ENCODE measurements around the gene PTTG1. TPM values are rescaled to one million over a fixed set of nuclear protein-coding genes. Genes with fewer than 3 reads are reported as not detected.

Gene PTTG1
- total RNA-seq, 1 experiment from 2014 or later, result 234 TPM

DNA sequence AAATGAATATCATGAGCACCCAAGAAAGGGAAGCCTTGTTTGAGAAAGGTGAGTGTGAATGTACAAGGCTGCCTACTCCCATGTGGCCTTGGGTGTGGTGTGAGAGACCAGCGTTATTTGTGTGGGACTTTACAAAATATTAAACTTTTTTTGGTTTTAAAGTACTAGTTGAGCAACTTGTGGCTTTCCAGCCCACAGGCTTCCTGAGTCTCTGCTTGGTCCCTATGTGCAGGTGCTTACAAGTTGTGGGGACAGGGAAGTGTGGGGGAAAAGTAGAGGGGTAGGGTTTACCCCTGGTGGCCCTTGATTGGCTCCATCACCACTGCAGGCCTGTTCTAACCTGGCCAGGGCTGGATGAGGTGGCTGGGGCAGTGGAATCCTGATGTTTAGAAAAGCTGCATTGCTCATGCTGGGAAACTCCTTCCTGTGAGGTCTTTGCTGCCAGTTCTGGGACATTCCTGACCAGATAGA lies 19.7 kb downstream of the PTTG1 start:
- H3K4me1 ChIP-seq (ENCODE audit: low read length), result peaks cover 18% of the 10 kb centered on the region
- DNase-seq, result no peak
- no peak overlapping the region for H3K9ac ChIP-seq (ENCODE audit: low read length)
- H3K79me2 ChIP-seq (ENCODE audit: low read length), result no peaks in the 10 kb centered on the region
- H3K9me2 ChIP-seq (replicated peaks; ENCODE audit: insufficient read depth, low read length), result no peaks in the 10 kb centered on the region
- H4K20me1 ChIP-seq (ENCODE audit: insufficient read depth, low read depth, low read length), result no peaks in the 10 kb centered on the region
- H3K9me3 ChIP-seq (ENCODE audit: low read length), result no peaks in the 10 kb centered on the region
- no peak overlapping the region for H2AFZ ChIP-seq (ENCODE audit: low read length)
- no peak overlapping the region for H3K27ac ChIP-seq (ENCODE audit: low read length)
- no peaks in the 10 kb centered on the region for H3K36me3 ChIP-seq (ENCODE audit: insufficient read depth, low read length)
- no peaks in the 10 kb centered on the region for H3K27me3 ChIP-seq (ENCODE audit: low read length)
- H3K4me3 ChIP-seq (ENCODE audit: low read length), result no peak overlapping the region
- no peak overlapping the region for H3K4me2 ChIP-seq (ENCODE audit: low read depth, low read length, poor library complexity, severe bottlenecking)

DNA sequence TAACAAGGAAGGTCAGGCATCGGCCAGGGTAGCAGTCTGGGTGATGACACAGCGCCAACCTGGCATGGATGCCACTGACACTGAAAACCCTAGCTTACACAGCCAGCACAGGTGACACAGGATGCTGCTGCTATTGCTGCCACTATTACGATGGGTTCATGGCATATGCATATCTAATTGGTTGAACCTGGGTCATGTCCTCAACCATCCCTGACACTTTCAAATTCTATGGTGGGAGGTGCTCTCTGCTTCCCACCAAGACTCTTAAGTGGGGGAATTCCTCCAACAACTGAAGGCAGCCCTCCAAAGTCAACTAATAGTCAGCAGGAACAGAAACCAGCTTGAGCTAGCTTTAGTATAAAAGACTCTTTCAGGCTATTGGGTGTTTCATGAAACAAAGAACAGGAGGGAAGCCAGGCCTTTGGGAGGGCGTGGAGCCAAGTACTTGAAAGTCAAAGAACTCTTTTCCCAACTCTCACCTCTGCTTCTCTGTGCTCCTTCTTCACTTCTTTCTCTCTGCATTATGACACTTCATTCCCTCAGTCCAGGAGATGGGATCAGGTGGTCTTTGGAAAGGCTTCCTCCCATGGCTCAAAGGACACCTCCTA lies 21.3 kb downstream of the PTTG1 start:
- H3K4me3 ChIP-seq (ENCODE audit: low read length), result no peak overlapping the region
- no peak overlapping the region for H2AFZ ChIP-seq (ENCODE audit: low read length)
- no peaks in the 10 kb centered on the region for H4K20me1 ChIP-seq (ENCODE audit: insufficient read depth, low read depth, low read length)
- no peaks in the 10 kb centered on the region for H3K27me3 ChIP-seq (ENCODE audit: low read length)
- H3K4me1 ChIP-seq (ENCODE audit: low read length), result peaks cover 17% of the 10 kb centered on the region
- no peak overlapping the region for H3K9ac ChIP-seq (ENCODE audit: low read length)
- H3K27ac ChIP-seq (ENCODE audit: low read length), result no peak overlapping the region
- H3K4me2 ChIP-seq (ENCODE audit: low read depth, low read length, poor library complexity, severe bottlenecking), result no peak overlapping the region
- DNase-seq, result no peak
- H3K9me3 ChIP-seq (ENCODE audit: low read length), result no peaks in the 10 kb centered on the region
- no peaks in the 10 kb centered on the region for H3K9me2 ChIP-seq (replicated peaks; ENCODE audit: insufficient read depth, low read length)
- H3K36me3 ChIP-seq (ENCODE audit: insufficient read depth, low read length), result no peaks in the 10 kb centered on the region
- no peaks in the 10 kb centered on the region for H3K79me2 ChIP-seq (ENCODE audit: low read length)

DNA sequence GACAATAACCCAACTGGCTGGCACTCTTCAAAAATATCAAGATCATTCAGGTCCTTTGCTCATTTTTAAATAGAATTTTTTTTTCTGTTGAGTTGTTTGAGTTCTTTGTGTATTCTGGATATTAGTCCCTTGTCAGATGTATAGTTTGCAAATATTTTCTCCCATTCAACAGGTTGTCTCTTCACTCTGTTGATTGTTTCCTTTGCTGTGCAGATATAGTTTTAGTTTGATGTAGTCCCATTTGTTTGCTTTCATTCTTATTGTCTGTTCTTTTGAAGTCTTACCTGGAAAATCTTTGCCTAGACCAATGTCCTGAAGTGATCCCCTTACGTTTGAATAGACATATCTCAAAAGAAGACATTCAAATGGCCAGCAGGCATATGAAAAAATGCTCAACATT lies 22.8 kb downstream of the PTTG1 start:
- no peaks in the 10 kb centered on the region for H3K27me3 ChIP-seq (ENCODE audit: low read length)
- no peak overlapping the region for H3K9ac ChIP-seq (ENCODE audit: low read length)
- no peaks in the 10 kb centered on the region for H4K20me1 ChIP-seq (ENCODE audit: insufficient read depth, low read depth, low read length)
- DNase-seq, result no peak
- H2AFZ ChIP-seq (ENCODE audit: low read length), result no peak overlapping the region
- H3K4me2 ChIP-seq (ENCODE audit: low read depth, low read length, poor library complexity, severe bottlenecking), result no peak overlapping the region
- no peaks in the 10 kb centered on the region for H3K9me3 ChIP-seq (ENCODE audit: low read length)
- H3K4me3 ChIP-seq (ENCODE audit: low read length), result no peak overlapping the region
- H3K27ac ChIP-seq (ENCODE audit: low read length), result no peak overlapping the region
- H3K79me2 ChIP-seq (ENCODE audit: low read length), result no peaks in the 10 kb centered on the region
- H3K4me1 ChIP-seq (ENCODE audit: low read length), result peaks cover 4% of the 10 kb centered on the region; the same call in 1 of the 2 replicates
- H3K36me3 ChIP-seq (ENCODE audit: insufficient read depth, low read length), result no peaks in the 10 kb centered on the region
- H3K9me2 ChIP-seq (replicated peaks; ENCODE audit: insufficient read depth, low read length), result no peaks in the 10 kb centered on the region

DNA sequence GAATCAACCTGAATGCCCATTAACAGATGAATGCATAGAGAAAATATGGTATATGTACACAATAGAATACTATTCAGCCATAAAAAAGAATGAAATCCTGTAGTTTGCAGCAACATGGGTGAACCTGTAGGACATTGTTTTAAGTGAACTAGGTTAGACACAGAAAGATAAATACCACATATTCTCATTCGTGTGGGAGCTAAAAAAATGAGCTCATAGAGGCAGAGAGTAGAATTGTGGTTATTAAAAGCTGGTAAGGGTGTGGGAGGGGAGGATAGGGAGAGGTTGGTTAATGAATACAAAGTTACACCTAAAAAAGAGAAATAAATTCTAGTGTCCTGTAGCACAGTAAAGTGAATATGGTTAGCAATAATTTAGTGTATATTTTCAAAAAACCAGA lies 23.5 kb downstream of the PTTG1 start:
- no peak overlapping the region for H3K4me3 ChIP-seq (ENCODE audit: low read length)
- no peak overlapping the region for H3K9ac ChIP-seq (ENCODE audit: low read length)
- no peaks in the 10 kb centered on the region for H4K20me1 ChIP-seq (ENCODE audit: insufficient read depth, low read depth, low read length)
- no peaks in the 10 kb centered on the region for H3K9me3 ChIP-seq (ENCODE audit: low read length)
- DNase-seq, result no peak
- H3K4me2 ChIP-seq (ENCODE audit: low read depth, low read length, poor library complexity, severe bottlenecking), result no peak overlapping the region
- H3K4me1 ChIP-seq (ENCODE audit: low read length), result no peaks in the 10 kb centered on the region
- no peaks in the 10 kb centered on the region for H3K79me2 ChIP-seq (ENCODE audit: low read length)
- H2AFZ ChIP-seq (ENCODE audit: low read length), result no peak overlapping the region
- no peaks in the 10 kb centered on the region for H3K36me3 ChIP-seq (ENCODE audit: insufficient read depth, low read length)
- H3K9me2 ChIP-seq (replicated peaks; ENCODE audit: insufficient read depth, low read length), result no peaks in the 10 kb centered on the region
- H3K27ac ChIP-seq (ENCODE audit: low read length), result no peak overlapping the region
- no peaks in the 10 kb centered on the region for H3K27me3 ChIP-seq (ENCODE audit: low read length)

DNA sequence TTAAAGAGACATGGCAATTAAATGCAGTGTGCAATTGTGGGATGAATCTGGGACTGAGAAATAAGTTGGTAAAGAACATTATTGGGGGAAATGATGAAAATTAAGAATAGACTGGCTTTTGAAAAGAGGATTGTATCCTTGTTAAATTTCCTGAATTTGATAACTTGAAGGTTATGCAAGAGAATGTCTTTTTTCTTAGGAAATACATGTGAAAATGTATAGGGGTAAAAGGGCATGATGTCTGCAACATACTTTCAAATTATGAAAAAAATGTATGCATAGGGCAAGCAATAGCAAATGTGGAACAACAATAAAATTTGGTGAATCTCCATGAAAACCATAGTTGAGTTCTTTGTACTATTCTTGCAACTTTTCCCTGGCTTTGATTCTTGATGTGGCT lies 24.1 kb downstream of the PTTG1 start:
- Histone ChIP-seq H3K9me3 (ENCODE audit: low read length) (no peaks in the 10 kb centered on the region), H3K9ac (ENCODE audit: low read length) (no peak overlapping the region), H3K36me3 (ENCODE audit: insufficient read depth, low read length) (no peaks in the 10 kb centered on the region), H3K4me1 (ENCODE audit: low read length) (no peaks in the 10 kb centered on the region), H3K9me2 (replicated peaks; ENCODE audit: insufficient read depth, low read length) (no peaks in the 10 kb centered on the region), H3K27ac (ENCODE audit: low read length) (no peak overlapping the region), H4K20me1 (ENCODE audit: insufficient read depth, low read depth, low read length) (no peaks in the 10 kb centered on the region), H3K79me2 (ENCODE audit: low read length) (no peaks in the 10 kb centered on the region), H3K4me3 (ENCODE audit: low read length) (no peak overlapping the region), H2AFZ (ENCODE audit: low read length) (no peak overlapping the region), H3K4me2 (ENCODE audit: low read depth, low read length, poor library complexity, severe bottlenecking) (no peak overlapping the region), H3K27me3 (ENCODE audit: low read length) (no peaks in the 10 kb centered on the region)
- no peak for DNase-seq

DNA sequence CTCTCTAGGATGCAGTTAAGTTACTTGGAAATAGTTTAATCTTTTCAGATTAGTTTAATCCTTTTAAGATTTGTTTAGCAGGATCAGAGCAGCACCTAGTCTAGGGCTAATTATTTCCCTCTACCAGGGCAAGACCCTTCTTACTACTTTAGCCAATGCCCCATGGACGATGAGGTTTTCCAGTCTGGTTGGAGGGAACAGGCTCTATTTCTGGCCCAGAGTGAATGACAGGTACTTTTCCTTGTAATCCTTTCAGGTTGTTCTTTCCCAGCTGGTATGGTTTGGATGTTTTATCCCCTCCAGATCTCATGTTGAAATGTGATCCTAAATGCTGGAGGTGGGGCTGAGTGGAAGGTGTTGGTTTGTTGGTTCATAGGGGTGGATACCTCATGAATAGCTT lies 27.2 kb downstream of the PTTG1 start:
- Histone ChIP-seq H3K4me1 (ENCODE audit: low read length) (peaks cover 5% of the 10 kb centered on the region; the same call in 1 of the 2 replicates), H3K27me3 (ENCODE audit: low read length) (no peaks in the 10 kb centered on the region), H3K36me3 (ENCODE audit: insufficient read depth, low read length) (no peaks in the 10 kb centered on the region), H3K9ac (ENCODE audit: low read length) (no peak overlapping the region), H2AFZ (ENCODE audit: low read length) (no peak overlapping the region), H3K4me3 (ENCODE audit: low read length) (no peak overlapping the region), H4K20me1 (ENCODE audit: insufficient read depth, low read depth, low read length) (no peaks in the 10 kb centered on the region), H3K9me2 (replicated peaks; ENCODE audit: insufficient read depth, low read length) (no peaks in the 10 kb centered on the region), H3K27ac (ENCODE audit: low read length) (no peak overlapping the region), H3K9me3 (ENCODE audit: low read length) (no peaks in the 10 kb centered on the region), H3K79me2 (ENCODE audit: low read length) (no peaks in the 10 kb centered on the region), H3K4me2 (ENCODE audit: low read depth, low read length, poor library complexity, severe bottlenecking) (no peak overlapping the region)
- DNase-seq, result no peak

DNA sequence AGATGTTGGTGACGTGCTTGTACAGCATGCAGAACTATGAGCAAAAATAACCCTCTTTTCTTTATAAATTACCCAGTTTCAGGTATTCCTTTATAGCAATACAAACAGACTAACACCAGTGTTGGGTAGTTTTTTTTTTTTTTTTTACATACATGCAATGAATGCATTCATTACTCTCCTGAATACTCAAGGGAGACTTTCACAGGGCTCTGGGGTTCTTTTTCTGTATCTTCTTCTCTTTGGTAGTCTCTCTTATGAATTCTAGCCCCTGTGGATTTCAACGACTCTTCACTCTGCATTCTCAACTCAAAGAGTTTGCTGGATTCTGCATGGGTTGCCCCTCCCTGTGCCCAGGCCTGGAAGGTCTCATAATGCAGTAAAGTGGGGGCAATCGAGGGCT lies 27.8 kb downstream of the PTTG1 start:
- H3K4me1 ChIP-seq (ENCODE audit: low read length), result peaks cover 5% of the 10 kb centered on the region; the same call in 1 of the 2 replicates
- H3K79me2 ChIP-seq (ENCODE audit: low read length), result no peaks in the 10 kb centered on the region
- H2AFZ ChIP-seq (ENCODE audit: low read length), result no peak overlapping the region
- H3K4me2 ChIP-seq (ENCODE audit: low read depth, low read length, poor library complexity, severe bottlenecking), result no peak overlapping the region
- H3K27ac ChIP-seq (ENCODE audit: low read length), result no peak overlapping the region
- no peaks in the 10 kb centered on the region for H3K9me3 ChIP-seq (ENCODE audit: low read length)
- H3K4me3 ChIP-seq (ENCODE audit: low read length), result no peak overlapping the region
- DNase-seq, result no peak
- H3K36me3 ChIP-seq (ENCODE audit: insufficient read depth, low read length), result no peaks in the 10 kb centered on the region
- no peak overlapping the region for H3K9ac ChIP-seq (ENCODE audit: low read length)
- no peaks in the 10 kb centered on the region for H3K27me3 ChIP-seq (ENCODE audit: low read length)
- no peaks in the 10 kb centered on the region for H3K9me2 ChIP-seq (replicated peaks; ENCODE audit: insufficient read depth, low read length)
- H4K20me1 ChIP-seq (ENCODE audit: insufficient read depth, low read depth, low read length), result no peaks in the 10 kb centered on the region

DNA sequence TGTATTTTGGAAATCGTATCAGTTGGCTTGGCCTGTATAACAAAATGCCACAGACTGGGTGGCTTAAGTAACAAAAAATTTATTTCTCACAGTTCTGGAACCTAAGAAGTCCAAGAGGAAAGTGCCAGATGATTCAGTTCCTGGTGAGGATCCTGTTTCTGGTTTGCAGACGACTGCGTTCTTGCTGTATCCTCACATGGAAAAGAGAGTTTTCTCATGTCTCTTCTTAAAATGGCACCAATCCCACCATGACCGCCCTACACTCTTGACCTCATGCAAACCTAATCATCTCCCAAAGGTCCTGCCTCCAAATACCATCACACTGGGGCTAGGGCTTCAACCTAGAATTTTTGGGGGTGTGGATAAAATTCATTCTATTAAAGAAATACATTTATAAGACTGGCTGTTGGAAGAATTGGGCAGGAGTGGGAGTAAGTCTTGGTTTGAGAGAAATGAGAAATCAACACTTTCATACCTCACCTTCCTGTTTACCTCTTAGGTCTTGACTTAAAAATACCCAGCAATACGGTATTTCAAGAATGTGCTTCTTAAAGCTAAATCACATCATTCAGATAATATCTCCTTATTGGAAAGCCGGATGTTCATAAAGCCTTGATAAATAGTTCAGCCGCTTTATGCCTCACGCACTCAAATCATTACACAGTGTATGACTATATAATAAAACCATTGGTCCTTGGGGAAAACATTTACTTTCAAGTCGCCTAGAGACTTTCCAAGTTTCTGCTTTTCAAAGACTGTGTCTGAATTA lies 28.7 kb downstream of the PTTG1 start:
- no peak for DNase-seq
- Histone ChIP-seq H3K36me3 (ENCODE audit: insufficient read depth, low read length) (no peaks in the 10 kb centered on the region), H3K4me1 (ENCODE audit: low read length) (peaks cover 5% of the 10 kb centered on the region; the same call in 1 of the 2 replicates), H2AFZ (ENCODE audit: low read length) (no peak overlapping the region), H3K9me3 (ENCODE audit: low read length) (no peaks in the 10 kb centered on the region), H3K27ac (ENCODE audit: low read length) (no peak overlapping the region), H3K4me3 (ENCODE audit: low read length) (no peak overlapping the region), H3K27me3 (ENCODE audit: low read length) (no peaks in the 10 kb centered on the region), H3K9ac (ENCODE audit: low read length) (no peak overlapping the region), H4K20me1 (ENCODE audit: insufficient read depth, low read depth, low read length) (no peaks in the 10 kb centered on the region), H3K79me2 (ENCODE audit: low read length) (no peaks in the 10 kb centered on the region), H3K4me2 (ENCODE audit: low read depth, low read length, poor library complexity, severe bottlenecking) (no peak overlapping the region), H3K9me2 (replicated peaks; ENCODE audit: insufficient read depth, low read length) (no peaks in the 10 kb centered on the region)

Data from Karpas-422 (cell line).